Loucy (cell line): ENCODE results near the gene ACER3.

ENCODE experiments used
- CTCF ChIP-seq: fragments of 200-600 bp; sonication (generic); conservative IDR thresholded peaks from 2 replicates; pipeline ENCODE4 v1.5.1; 2014; ENCODE audit warnings: mild to moderate bottlenecking, antibody characterized with exemption, low read length
- EZH2phosphoT487 ChIP-seq: fragments of 200-600 bp; IDR thresholded peaks from 2 replicates; pipeline ENCODE4 v1.6.1; 2018; ENCODE audit warnings: antibody characterized with exemption, mild to moderate bottlenecking, moderate library complexity, borderline replicate concordance

DNA sequence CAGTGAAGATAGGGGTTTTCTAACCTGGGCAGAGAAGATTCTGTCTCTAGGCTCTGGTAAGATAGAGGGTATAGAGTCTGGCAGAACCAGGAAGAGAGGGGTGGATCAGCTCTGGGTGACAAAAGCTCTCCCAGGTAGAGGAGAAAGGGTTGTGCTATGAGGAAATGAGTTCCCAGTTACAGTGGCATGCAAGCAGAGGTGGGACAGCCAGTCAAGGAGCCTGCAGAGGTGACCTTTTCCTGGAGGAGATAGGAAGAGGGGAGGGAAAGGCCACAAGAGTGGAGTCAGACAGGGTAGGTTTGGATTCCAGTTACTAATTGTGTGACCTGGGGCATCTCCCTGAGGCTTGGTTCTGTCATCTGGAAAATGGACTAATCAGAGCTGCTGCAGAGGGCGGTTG lies 202.7 kb downstream of the ACER3 start:
- no peak for TF ChIP-seq CTCF
- no peak for TF ChIP-seq EZH2phosphoT487
